LNCaP clone FGC (cell line): ENCODE results near the gene HOXA3.

ENCODE experiments used
- DNase-seq: peaks from one replicate; pipeline ENCODE4 v3.0.0-alpha.2; 2011; ENCODE audit warnings: low read depth
- H3K4me3 ChIP-seq: 2 replicates; pipeline ENCODE4 v1.5.1; 2011; ENCODE audit warnings: mild to moderate bottlenecking, low read depth, low read length, control low read depth
- CTCF ChIP-seq: IDR thresholded peaks from 2 replicates; pipeline ENCODE4 v1.5.1; 2012; ENCODE audit warnings: mild to moderate bottlenecking; ENCODE audit not compliant: control insufficient read depth, insufficient read depth; ENCODE audit errors: extremely low read depth

Gene HOXA3

DNA sequence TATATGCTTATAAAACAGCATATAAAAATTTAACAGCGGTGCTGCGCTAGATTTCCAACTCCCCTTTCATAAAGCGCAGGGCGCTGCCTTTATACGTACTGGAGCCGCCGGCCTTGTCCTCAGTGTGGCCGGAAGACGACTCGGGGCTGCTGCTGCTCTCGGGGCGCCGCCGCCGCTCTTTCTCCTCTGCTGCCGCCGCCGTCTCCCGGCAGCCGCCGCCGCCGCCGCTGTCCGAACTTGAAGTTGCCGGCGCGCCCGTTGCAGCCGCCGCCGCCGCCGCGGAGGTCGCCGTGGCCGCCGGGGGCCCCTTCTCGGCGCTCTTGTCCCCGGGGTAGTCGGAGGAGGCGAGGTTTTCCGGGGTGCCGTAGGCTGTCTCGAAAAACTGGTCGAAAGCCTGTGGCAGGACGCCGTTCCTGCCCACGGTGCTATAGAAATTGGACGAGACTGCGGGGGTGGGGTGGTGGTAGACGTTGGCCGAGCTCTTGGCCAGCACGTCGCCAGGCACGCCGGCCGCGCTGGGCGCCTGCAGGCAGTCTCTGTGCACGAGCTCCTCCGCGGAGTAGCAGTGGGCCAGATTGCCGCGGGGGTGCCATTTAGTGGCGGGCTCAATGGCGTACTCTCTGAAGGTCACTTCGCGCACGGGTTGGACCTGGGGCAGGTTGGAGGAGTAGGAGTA, 32.1 kb upstream of the HOXA3 start:
- no peak for DNase-seq
- TF ChIP-seq CTCF: no peak
- H3K4me3 ChIP-seq: peak overlapping the region; percentile 44

DNA sequence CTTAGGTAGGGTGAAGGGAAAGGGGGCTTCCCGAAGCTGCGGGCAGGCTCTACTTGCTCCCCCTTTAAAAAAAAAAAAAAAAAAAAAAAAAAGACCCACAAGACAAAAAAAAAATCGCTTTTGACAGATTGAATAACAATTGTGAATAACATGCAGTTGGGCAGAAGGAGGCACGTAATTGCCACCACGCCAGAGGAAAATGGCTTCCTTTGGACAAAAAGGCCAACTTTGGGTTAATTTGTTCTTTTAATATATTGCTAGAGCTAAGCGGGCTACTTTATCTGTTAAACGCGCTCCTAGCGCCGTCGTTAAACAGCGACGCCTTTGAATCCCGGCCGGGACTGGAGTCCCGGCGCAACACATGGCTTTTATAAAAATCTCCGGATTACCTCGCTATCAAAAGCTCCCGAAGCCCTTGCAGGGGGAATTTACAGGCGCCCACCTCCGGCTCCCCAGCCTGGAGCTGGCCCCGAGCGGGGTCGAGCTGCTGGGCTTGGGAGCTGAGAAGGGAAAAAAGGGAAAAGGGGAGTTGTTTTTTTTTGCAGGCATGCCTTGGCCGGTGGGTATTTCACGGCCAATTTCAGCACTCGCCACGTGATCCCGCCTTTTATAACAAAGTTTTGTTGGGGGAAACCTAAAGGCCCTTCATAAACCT, 31.4 kb upstream of the HOXA3 start:
- TF ChIP-seq CTCF: no peak
- DNase-seq: no peak
- H3K4me3 ChIP-seq: peak overlapping the region; percentile 44

GRCh38 chr7:27182861-27183681, 30.7 kb upstream of the HOXA3 start:
- DNase-seq: no peak
- H3K4me3 ChIP-seq: no peak overlapping the region
- no peak for TF ChIP-seq CTCF

DNA sequence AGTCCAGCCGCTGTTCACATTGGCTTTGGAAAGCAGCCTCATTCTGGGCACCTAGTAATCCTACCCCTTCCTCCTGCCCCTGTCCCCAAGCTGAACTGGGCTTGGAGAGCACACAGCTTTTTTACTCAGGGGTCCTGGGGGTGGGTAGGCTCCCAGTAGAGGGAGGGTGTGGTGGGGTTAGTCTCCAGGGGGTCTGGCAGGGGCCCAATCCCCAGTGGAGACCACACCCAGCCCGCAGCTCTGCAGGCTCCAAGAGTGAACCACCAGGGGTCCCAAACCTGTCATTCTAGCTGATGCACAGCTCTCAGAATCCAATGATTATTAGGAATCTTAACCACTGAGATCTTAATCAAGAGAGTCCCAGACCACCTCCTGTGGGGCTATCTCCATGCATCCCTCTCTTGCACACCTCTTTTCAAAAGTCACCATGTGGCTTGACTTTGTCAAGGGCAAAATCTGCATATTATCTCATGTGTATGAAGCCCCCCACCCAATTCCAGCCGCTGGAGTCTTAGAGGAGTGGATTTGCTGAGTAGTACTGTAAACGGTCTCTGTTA, 30.0 kb upstream of the HOXA3 start:
- H3K4me3 ChIP-seq: no peak overlapping the region
- TF ChIP-seq CTCF: no peak
- no peak for DNase-seq

- H3K4me3 ChIP-seq: no peak overlapping the region
- TF ChIP-seq CTCF: no peak
- DNase-seq: no peak
Observed at GRCh38 chr7:27181795-27182275, 29.5 kb upstream of the HOXA3 start.

DNA sequence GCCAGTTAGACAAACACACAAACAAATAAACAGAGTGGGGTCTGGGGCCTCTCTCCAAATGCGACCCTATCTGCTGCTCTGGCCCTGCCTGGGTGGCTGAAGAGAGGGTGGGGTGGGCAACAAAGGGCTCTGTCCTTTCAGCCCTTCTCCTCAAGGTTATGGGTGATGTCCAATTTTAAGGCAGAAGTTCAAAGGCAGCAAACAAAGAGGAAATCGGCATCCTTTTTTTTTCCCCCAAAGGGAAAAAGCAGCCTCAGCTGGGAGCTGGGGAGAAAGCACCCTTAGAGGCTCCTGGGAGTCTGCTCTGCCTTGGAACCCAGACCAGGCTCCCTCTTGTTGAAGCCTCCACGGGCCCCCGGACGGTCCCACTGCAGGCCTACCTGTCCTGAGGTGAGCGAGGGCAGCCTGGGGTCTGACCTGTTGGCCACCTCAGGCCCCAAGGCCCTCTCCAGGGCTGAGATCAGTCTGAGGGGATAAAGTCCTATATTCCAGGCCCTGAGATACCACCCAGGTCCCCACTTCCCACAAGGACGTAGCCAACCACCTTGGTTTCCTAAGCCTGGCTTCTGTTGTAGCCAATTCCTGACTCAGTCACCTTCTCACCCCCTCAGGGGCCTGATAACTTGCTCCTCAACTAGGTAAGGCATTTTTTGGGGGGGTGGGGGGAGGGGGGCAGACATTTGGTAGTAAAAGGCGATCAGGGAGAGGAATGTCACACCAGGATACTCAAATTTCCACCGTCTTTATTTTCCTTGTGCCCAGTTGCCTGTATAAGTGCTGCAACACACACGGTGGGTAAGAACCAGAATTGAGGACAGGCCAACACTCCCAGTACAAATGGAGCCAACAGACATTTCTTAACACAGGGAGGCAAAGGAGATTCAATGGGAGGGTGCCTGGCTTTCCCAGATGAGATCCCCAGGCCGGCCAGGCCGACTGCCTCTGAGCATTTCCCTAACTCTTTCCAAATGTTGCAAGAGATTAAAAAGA, 28.3 kb upstream of the HOXA3 start:
- DNase-seq: no peak
- no peak overlapping the region for H3K4me3 ChIP-seq
- TF ChIP-seq CTCF: no peak
